ENCODE measurements around the gene PRR4. TPM values are rescaled to one million over a fixed set of nuclear protein-coding genes. Genes with fewer than 3 reads are reported as not detected.

The PRR4 gene
- total RNA-seq, 1 donor from 2014 or later = 2.2 TPM

- H3K4me2 ChIP-seq (ENCODE audit: low read length) = no peak overlapping the region
- Mint-ChIP-seq H3K4me3 (ENCODE audit: unreplicated experiment) (no peak overlapping the region), H3K9me3 (ENCODE audit: unreplicated experiment) (peaks cover 24% of the 10 kb centered on the region), H3K27me3 (ENCODE audit: low read depth, unreplicated experiment) (no peaks in the 10 kb centered on the region), H3K27ac (ENCODE audit: unreplicated experiment) (no peak overlapping the region), H3K4me1 (ENCODE audit: low read depth, unreplicated experiment) (no peaks in the 10 kb centered on the region), H3K36me3 (ENCODE audit: low read depth, unreplicated experiment) (peaks cover 21% of the 10 kb centered on the region)
- H3K36me3 ChIP-seq (ENCODE audit: insufficient read depth, low read length) = no peaks in the 10 kb centered on the region
- H3K27me3 ChIP-seq (ENCODE audit: insufficient read depth, low read length) = no peaks in the 10 kb centered on the region
- TF ChIP-seq EZH2 (IDR thresholded peaks at IDR 0.05; ENCODE audit: insufficient read depth, low read length) = no peak
- TF ChIP-seq, protein P1, sequence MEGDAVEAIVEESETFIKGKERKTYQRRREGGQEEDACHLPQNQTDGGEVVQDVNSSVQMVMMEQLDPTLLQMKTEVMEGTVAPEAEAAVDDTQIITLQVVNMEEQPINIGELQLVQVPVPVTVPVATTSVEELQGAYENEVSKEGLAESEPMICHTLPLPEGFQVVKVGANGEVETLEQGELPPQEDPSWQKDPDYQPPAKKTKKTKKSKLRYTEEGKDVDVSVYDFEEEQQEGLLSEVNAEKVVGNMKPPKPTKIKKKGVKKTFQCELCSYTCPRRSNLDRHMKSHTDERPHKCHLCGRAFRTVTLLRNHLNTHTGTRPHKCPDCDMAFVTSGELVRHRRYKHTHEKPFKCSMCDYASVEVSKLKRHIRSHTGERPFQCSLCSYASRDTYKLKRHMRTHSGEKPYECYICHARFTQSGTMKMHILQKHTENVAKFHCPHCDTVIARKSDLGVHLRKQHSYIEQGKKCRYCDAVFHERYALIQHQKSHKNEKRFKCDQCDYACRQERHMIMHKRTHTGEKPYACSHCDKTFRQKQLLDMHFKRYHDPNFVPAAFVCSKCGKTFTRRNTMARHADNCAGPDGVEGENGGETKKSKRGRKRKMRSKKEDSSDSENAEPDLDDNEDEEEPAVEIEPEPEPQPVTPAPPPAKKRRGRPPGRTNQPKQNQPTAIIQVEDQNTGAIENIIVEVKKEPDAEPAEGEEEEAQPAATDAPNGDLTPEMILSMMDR (IDR thresholded peaks at IDR 0.05; ENCODE audit: insufficient read depth, low read depth, low read length) = no peak
- H3K27ac ChIP-seq (ENCODE audit: low read depth, low read length) = no peak overlapping the region
- FAIRE-seq = no peak
- H3K4me1 ChIP-seq (ENCODE audit: insufficient read depth, low read length) = no peaks in the 10 kb centered on the region
- H3K4me3 ChIP-seq (ENCODE audit: insufficient read depth, low read depth, low read length) = no peak overlapping the region
- no peak overlapping the region for H3K9ac ChIP-seq (ENCODE audit: low read length)
- no peaks in the 10 kb centered on the region for H3K79me2 ChIP-seq (ENCODE audit: insufficient read depth, low read length)
- peaks cover 8% of the 10 kb centered on the region for H3K9me3 ChIP-seq (ENCODE audit: insufficient read depth, low read depth, low read length)
- DNase-seq (ENCODE audit: low read depth) = no peak
- no peak overlapping the region for H2AFZ ChIP-seq (ENCODE audit: low read depth, low read length)
- peaks cover 11% of the 10 kb centered on the region for H4K20me1 ChIP-seq (ENCODE audit: insufficient read depth, low read length)
These were observed 6.5 kb upstream of the PRR4 start for GRCh38 chr12:10855807-10856206.

GRCh38 chr12:10853776-10854175 is 4.5 kb upstream of the PRR4 start:
- no peak overlapping the region for H2AFZ ChIP-seq (ENCODE audit: low read depth, low read length)
- no peak overlapping the region for H3K9ac ChIP-seq (ENCODE audit: low read length)
- TF ChIP-seq, protein P1 (IDR thresholded peaks at IDR 0.05; ENCODE audit: insufficient read depth, low read depth, low read length) = no peak
- no peak for TF ChIP-seq EZH2 (IDR thresholded peaks at IDR 0.05; ENCODE audit: insufficient read depth, low read length)
- Mint-ChIP-seq H3K27ac (ENCODE audit: unreplicated experiment) (no peak overlapping the region), H3K4me1 (ENCODE audit: low read depth, unreplicated experiment) (no peaks in the 10 kb centered on the region), H3K9me3 (ENCODE audit: unreplicated experiment) (peaks cover 24% of the 10 kb centered on the region), H3K4me3 (ENCODE audit: unreplicated experiment) (no peak overlapping the region), H3K27me3 (ENCODE audit: low read depth, unreplicated experiment) (no peaks in the 10 kb centered on the region), H3K36me3 (ENCODE audit: low read depth, unreplicated experiment) (peaks cover 19% of the 10 kb centered on the region)
- DNase-seq (ENCODE audit: low read depth) (no peak), FAIRE-seq (no peak)
- no peaks in the 10 kb centered on the region for H3K36me3 ChIP-seq (ENCODE audit: insufficient read depth, low read length)
- H3K4me2 ChIP-seq (ENCODE audit: low read length) = no peak overlapping the region
- H3K79me2 ChIP-seq (ENCODE audit: insufficient read depth, low read length) = no peaks in the 10 kb centered on the region
- H3K27ac ChIP-seq (ENCODE audit: low read depth, low read length) = no peak overlapping the region
- H4K20me1 ChIP-seq (ENCODE audit: insufficient read depth, low read length) = peaks cover 11% of the 10 kb centered on the region
- H3K27me3 ChIP-seq (ENCODE audit: insufficient read depth, low read length) = no peaks in the 10 kb centered on the region
- H3K4me1 ChIP-seq (ENCODE audit: insufficient read depth, low read length) = no peaks in the 10 kb centered on the region
- H3K9me3 ChIP-seq (ENCODE audit: insufficient read depth, low read depth, low read length) = peaks cover 8% of the 10 kb centered on the region
- H3K4me3 ChIP-seq (ENCODE audit: insufficient read depth, low read depth, low read length) = no peak overlapping the region

- H2AFZ ChIP-seq (ENCODE audit: low read depth, low read length) = no peak overlapping the region
- H3K9me3 Mint-ChIP-seq (ENCODE audit: unreplicated experiment) = peaks cover 11% of the 10 kb centered on the region
- H3K27ac ChIP-seq (ENCODE audit: low read depth, low read length) = no peak overlapping the region
- H3K79me2 ChIP-seq (ENCODE audit: insufficient read depth, low read length) = no peaks in the 10 kb centered on the region
- H3K27me3 Mint-ChIP-seq (ENCODE audit: low read depth, unreplicated experiment) = no peaks in the 10 kb centered on the region
- no peak overlapping the region for H3K4me3 ChIP-seq (ENCODE audit: insufficient read depth, low read depth, low read length)
- H3K4me3 Mint-ChIP-seq (ENCODE audit: unreplicated experiment) = no peak overlapping the region
- H3K27me3 ChIP-seq (ENCODE audit: insufficient read depth, low read length) = no peaks in the 10 kb centered on the region
- peaks cover 11% of the 10 kb centered on the region for H4K20me1 ChIP-seq (ENCODE audit: insufficient read depth, low read length)
- no peak for TF ChIP-seq EZH2 (IDR thresholded peaks at IDR 0.05; ENCODE audit: insufficient read depth, low read length)
- TF ChIP-seq, protein P1 (IDR thresholded peaks at IDR 0.05; ENCODE audit: insufficient read depth, low read depth, low read length) = no peak
- H3K9me3 ChIP-seq (ENCODE audit: insufficient read depth, low read depth, low read length) = peaks cover 6% of the 10 kb centered on the region
- H3K36me3 Mint-ChIP-seq (ENCODE audit: low read depth, unreplicated experiment) = peaks cover 4% of the 10 kb centered on the region
- DNase-seq (ENCODE audit: low read depth) (no peak), FAIRE-seq (no peak)
- no peaks in the 10 kb centered on the region for H3K4me1 ChIP-seq (ENCODE audit: insufficient read depth, low read length)
- no peak overlapping the region for H3K4me2 ChIP-seq (ENCODE audit: low read length)
- no peak overlapping the region for H3K9ac ChIP-seq (ENCODE audit: low read length)
- no peaks in the 10 kb centered on the region for H3K4me1 Mint-ChIP-seq (ENCODE audit: low read depth, unreplicated experiment)
- no peak overlapping the region for H3K27ac Mint-ChIP-seq (ENCODE audit: unreplicated experiment)
- H3K36me3 ChIP-seq (ENCODE audit: insufficient read depth, low read length) = no peaks in the 10 kb centered on the region
These were observed 2.1 kb upstream of the PRR4 start for GRCh38 chr12:10851243-10851858.

Data from astrocyte (in vitro differentiated cells and primary cell).